Esophagus muscularis mucosa (tissue), 4 donors: ENCODE data around the gene RRP8.

ENCODE experiments used
- EP300 ChIP-seq: sonication (generic); formaldehyde crosslinking; IDR thresholded peaks from one replicate; pipeline ENCODE4 v1.6.1; 2017; ENCODE audit warnings: antibody characterized with exemption
- POLR2A ChIP-seq: fragments of 450-650 bp; IDR thresholded peaks from one replicate; pipeline ENCODE4 v1.6.1; 2017; ENCODE audit warnings: antibody characterized with exemption, moderate library complexity, mild to moderate bottlenecking, low read depth
- POLR2AphosphoS5 ChIP-seq, 2 donors: sonication (generic); formaldehyde crosslinking; IDR thresholded peaks; one replicate each; pipeline ENCODE4 v1.6.1; 2017; ENCODE audit warnings: antibody characterized with exemption in 2 of 2
- TF ChIP-seq, protein P1 (sequence below), 3 experiments: fragments of 200-600 bp in 2 of 3; fragments of 450-650 bp in 1 of 3; sonication (generic) in 2 of 3; IDR thresholded peaks; one replicate each; pipeline ENCODE4 v1.5.1; 2017 to 2019; ENCODE audit warnings: antibody characterized with exemption in 3 of 3, mild to moderate bottlenecking in 2 of 3, moderate library complexity in 1 of 3

DNA sequence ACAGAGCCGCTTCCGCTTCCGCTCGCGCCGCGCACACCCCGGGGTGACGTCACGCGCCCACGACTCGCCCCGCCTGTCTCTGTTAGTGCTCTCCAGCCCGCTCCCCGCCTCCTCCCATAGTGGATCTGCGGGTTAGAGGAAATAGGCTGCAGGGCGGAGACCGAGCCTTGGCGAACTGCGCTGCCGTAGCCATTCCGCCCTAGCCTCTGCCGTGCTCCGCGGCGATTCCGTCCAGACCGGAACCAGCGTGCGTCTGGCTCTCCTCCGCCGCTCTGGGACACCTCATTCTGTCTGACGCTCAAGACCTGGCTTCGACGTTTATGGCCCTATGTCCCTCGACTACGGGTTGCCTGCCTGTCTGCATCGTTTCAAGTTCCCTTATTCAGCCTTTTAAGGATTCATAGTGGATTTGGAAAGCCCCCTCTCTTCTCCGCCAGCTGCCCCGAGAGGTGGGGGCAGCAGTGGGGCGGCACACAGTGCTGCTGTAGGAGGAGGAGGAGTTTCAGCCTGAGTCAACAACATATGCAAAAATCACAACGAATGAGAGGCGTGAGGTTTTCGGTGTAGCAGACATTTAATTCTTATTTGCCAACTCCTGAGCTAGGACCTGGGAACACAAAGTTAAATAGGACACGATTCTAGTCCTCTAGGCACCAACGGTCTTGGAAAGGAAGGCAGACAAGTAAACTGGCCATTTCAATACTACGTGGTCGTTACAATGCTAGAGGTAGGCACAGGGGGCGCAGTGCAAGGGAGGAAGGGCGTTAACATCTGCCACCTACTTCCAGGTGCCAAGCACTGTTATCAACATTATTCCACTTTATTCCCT, 9.0 kb upstream of the RRP8 start, which contains the start of gene TAF10:
- TF ChIP-seq POLR2A (peak; percentile 82), POLR2AphosphoS5 (IDR thresholded peaks at IDR 0.05) (peak in 1 of 2 donors; percentile 98), EP300 (no peak)
- TF ChIP-seq, protein P1, sequence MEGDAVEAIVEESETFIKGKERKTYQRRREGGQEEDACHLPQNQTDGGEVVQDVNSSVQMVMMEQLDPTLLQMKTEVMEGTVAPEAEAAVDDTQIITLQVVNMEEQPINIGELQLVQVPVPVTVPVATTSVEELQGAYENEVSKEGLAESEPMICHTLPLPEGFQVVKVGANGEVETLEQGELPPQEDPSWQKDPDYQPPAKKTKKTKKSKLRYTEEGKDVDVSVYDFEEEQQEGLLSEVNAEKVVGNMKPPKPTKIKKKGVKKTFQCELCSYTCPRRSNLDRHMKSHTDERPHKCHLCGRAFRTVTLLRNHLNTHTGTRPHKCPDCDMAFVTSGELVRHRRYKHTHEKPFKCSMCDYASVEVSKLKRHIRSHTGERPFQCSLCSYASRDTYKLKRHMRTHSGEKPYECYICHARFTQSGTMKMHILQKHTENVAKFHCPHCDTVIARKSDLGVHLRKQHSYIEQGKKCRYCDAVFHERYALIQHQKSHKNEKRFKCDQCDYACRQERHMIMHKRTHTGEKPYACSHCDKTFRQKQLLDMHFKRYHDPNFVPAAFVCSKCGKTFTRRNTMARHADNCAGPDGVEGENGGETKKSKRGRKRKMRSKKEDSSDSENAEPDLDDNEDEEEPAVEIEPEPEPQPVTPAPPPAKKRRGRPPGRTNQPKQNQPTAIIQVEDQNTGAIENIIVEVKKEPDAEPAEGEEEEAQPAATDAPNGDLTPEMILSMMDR (IDR thresholded peaks at IDR 0.05), result peak; percentile 24 to 54 (median 52)
